Measurements from ENCODE around the gene TUT1.
"Not testable (repeated sequence)": the region's sequence is repeated elsewhere in the genome, so short reads cannot be mapped to it uniquely, and the experiment has no call there.

TUT1 gene

DNA sequence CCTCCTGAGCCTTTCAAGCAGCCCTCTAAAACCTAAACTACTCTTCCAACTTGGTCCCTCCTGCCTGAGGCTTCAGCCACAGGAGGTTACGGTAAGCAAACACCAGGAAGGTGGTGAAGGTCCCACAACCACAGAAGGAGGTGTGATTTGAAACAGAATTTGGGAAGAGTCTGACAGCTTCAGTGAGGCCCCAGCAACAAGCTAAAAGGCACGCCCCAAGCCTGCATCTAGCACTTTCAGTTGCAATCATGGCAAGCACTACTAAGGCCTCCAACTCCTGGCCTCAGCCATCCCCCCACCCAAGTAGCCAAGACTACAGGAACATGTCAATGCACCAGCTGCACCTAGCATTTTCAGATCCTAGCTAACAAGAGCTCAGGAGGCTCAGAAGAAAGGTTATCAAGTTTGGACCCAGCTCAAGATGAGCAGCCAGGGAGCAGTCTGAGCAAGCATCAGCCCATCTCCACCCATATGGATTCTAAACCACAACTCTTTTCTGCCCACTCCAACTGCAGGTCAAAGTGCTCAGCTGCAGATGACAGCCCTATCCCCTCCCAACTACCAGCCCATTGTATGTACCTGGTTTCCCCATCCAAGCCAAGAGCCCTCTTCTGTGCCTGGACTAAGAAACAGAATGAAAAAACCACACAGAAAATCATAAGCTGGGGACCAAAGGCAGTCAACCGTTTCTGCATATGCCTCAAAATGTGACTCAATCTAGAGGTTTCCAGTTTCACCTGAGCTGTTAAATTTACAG lies 34.3 kb downstream of the TUT1 start:
- DNase-seq (ENCODE audit: low read depth in 1 of 2, low spot score in 1 of 2) = no peak

DNA sequence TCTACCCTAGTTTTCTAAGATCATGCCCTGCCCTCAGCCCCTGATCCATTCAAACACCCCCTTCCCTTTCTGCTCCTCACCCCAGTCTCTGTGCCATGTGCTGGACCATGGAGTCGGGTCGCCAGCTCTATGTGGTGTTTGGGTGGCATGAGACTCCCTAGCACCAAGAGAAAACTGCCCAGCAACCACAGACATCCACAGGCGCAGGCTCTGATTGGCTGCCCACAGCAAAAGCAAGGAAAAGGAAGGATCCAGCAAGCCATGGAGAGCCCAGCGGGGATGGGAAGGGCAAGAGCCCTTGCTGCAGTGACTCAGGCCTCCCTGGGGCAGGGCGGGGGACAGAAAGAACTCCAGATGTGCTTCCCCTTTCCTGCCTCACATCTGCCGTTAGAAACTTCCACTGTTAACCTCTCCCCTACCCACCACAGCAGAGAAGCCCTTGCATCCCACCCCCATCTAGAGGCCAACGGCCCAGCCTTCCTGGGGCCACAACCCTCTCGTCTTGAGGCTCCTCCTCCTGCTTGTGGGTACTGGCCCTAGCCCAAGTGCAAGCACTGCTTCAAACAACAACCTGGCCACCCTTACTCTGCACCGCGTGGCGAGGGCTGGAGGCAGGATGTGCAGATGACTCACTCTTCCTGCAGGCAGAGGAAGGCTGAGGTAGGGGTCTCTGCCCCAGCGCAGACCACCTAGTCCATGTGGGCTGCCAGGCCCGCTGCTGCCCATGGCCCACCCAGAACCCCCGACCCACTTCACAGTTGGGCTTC lies 35.0 kb downstream of the TUT1 start:
- DNase-seq (ENCODE audit: low read depth in 1 of 2, low spot score in 1 of 2) = peak in 1 of 2 donors; percentile 78

GRCh38 chr11:62555464-62556107 lies 35.7 kb downstream of the TUT1 start:
- DNase-seq (ENCODE audit: low read depth in 1 of 2, low spot score in 1 of 2) = no peak

- DNase-seq (ENCODE audit: low read depth in 1 of 2, low spot score in 1 of 2) = no peak
These were observed 36.7 kb downstream of the TUT1 start for GRCh38 chr11:62554387-62555167.

GRCh38 chr11:62553839-62554361 lies 37.4 kb downstream of the TUT1 start:
- DNase-seq (ENCODE audit: low read depth in 1 of 2, low spot score in 1 of 2) = no peak

DNA sequence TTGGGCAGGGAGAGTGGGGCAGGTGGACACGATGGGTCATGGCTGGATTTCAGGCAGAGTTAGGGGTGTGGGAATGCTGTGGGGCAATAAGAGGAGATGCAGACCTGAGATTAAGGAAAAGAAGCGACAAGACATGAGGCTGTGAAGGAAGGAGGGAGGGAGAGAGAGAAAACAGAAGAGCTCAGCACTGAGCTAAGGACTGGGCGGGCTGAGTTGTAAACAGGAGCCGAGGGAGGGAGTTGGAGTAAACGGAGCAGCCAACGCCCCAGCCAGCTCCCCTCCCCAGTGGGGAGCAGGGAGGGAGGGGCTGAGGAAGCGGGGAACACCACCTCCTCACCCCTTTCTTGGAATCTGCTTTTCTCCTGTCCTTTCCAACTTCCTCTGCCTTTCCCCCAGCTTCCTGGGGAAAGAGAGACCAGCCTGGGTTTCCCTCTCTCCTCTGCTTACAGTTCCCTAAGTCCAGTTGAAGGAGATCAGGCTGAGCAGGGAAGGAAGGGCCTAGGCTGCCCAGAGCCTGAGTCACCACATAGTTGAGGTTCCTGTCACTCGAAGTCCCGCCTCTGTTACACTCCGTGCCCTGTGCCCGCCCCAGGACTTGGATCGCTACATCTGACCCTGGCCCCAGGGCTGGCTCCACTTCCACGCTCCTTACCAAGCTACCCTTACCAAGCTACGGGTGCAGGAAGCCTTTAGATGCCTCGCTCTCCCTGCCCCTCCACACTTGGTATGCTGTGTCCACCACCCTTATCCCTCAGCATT lies 38.1 kb downstream of the TUT1 start:
- no peak for DNase-seq (ENCODE audit: low read depth in 1 of 2, low spot score in 1 of 2)

DNA sequence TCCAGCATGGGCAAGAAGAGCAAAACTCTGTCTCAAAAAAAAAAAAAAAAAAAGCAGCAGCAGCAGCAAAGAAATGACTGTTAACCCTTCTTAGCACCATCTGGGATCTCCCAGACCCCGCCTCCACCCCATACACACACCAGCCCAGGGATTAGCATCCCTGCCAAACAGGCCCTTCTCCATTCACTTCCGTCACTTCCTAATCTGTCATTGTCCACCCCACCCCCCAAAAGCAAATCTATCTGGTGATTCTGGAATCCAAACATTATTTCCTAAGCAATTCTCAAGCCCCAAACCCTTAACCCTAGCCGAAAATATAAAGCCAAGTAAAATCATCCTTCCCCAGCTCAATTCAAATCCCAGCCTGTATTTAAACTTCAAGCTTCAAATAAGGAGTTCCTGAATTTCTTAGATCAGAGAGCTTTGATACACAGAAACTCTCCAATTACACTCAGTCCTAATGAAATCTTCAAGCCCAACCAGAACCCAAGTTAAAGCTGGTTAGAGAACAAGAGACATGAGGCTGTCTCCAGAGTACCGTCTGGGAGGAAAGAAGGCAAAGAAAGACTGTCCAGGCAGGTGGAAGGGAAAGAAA lies 38.7 kb downstream of the TUT1 start:
- DNase-seq (ENCODE audit: low read depth in 1 of 2, low spot score in 1 of 2) = no peak

DNA sequence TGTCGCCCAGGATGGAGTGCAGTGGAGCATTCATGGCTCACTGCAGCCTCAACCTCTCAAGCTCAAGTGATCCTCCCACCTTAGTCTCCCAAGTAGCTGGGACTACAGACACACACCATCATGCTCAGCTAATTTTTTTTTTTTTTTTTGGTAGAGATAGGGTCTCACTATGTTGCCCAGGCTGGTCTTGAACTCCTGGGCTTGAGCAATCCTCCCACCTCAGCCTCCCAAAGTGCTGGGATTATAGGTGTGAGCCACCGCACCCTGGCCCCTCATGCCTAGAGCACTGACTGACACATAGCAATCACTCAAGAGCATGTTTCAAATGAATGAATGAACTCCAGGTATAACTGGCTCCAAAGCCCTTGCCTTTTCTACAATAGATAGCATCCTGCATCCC lies 40.8 kb downstream of the TUT1 start:
- not testable (repeated sequence) for DNase-seq (ENCODE audit: low read depth in 1 of 2, low spot score in 1 of 2)

DNA sequence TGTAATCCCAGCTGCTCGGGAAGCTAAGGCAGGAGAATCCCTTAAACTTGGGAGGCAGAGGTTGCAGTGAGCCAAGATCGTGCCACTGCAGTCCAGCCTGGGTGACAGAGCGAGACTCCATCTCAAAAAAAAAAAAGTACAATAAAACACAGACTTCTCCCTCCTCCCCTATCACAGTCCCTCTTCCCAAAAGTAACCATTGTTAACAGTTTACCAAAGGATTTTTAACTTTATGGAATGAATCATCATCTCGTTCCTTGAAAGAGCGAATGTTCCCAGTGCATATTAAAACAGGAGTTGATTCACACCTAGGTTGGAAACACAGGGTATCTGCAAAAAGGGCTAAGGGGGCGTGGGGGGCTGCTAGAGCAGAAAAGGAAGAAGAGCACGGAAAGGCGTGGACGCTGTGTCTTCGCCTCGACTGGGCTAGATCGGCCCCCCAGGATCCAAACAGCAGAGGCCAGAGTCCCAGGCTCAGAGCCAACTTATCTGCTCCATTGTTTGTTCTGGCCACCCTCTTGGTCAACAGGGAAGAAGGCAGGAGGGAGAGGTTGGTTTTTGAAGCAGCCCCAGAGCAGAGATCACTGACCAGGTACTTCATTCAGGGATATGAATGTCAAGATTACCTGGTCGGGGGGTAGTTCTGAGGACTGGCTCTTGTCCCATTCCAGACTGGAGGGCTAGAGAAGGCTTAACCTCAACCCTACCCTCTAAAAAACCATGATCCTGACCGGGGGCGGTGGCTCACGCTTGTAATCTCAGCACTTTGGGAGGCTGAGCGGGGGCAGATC lies 42.6 kb downstream of the TUT1 start:
- DNase-seq (ENCODE audit: low read depth in 1 of 2, low spot score in 1 of 2) = no peak

- DNase-seq (ENCODE audit: low read depth in 1 of 2, low spot score in 1 of 2) = no peak
These were observed 43.5 kb downstream of the TUT1 start for GRCh38 chr11:62547691-62548281.

GRCh38 chr11:62546929-62547625 lies 44.2 kb downstream of the TUT1 start:
- no peak for DNase-seq (ENCODE audit: low read depth in 1 of 2, low spot score in 1 of 2)

DNA sequence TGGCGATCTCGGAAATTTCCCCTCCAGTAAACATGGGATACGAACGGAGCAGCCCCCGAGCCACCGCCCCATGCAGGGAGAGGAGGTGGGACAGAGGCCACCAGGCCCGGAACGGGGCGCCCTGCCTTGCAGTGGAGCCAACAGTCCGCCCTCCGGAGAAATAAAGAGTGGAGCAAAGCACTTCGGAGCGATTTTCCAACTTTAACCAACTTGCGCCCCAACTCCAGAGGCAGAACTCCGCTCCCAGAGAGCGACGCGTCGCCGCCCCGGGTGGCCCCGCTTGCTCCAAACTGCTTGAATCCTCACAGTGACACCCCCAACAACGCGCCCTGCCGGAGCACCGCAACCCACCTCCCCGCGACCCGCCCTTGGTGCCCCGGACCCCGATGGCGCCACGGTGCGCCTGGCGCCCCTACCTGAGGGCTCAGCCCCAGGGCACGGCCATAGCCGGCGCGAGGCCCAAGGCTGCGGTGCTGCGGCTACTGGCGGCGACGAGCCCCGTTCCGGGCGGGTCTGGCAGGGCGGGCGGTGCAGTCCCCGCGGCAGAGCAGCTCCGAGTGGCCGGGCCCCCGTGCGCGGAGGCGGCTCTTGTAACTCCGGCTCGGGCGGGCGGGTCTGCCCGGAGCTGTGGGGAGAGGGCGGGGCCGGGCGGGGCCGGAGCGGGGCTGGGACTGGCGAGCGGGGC lies 44.9 kb downstream of the TUT1 start, which contains the start of gene AHNAK:
TSS of gene AHNAK (minus strand) at position 563 of the 685 bp plus-strand sequence. CDS start 10,708 bp downstream, outside the sequence.
- DNase-seq (ENCODE audit: low read depth in 1 of 2, low spot score in 1 of 2) = peak in 1 of 2 donors; percentile 53

DNA sequence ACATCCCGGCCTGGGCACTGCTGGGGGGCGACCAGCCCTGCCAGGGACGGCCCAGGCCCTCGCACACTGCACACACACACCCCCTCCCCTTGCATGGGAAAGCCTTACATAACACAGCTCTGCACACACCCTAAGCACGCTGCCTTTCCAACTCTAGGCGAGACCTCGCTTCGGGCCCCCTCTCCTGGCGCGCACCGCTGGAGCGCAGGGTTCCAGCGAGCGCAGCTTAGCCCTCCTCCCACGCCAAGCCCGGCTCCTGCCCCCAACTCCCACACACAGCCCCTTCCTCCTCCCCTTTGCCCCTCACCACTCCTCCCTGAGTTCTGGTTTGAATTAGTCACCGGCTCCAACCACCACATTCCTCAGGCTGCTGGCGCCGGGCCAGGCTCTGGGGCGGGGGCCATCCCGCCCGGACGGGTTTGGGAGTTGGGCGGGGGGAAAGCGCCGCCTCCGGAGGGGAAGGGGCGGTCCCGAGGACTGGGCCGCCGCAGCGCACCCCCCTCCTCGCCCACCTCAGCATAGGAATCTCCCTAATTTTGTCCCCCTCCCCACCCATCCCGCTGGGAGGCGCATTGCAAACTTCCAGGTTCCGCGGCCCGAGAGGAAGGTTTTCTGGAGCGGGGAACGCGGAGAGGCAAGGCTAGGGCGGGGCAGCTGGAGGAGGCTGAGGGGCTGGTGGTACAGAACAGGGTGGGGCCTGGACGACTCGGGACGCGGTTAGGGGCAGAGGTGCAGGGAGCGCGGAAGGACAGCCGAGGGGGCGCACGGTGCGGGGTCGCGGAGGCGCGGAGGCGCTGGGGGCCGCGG lies 45.7 kb downstream of the TUT1 start:
- DNase-seq (ENCODE audit: low read depth in 1 of 2, low spot score in 1 of 2) = peak in 1 of 2 donors; percentile 55

DNA sequence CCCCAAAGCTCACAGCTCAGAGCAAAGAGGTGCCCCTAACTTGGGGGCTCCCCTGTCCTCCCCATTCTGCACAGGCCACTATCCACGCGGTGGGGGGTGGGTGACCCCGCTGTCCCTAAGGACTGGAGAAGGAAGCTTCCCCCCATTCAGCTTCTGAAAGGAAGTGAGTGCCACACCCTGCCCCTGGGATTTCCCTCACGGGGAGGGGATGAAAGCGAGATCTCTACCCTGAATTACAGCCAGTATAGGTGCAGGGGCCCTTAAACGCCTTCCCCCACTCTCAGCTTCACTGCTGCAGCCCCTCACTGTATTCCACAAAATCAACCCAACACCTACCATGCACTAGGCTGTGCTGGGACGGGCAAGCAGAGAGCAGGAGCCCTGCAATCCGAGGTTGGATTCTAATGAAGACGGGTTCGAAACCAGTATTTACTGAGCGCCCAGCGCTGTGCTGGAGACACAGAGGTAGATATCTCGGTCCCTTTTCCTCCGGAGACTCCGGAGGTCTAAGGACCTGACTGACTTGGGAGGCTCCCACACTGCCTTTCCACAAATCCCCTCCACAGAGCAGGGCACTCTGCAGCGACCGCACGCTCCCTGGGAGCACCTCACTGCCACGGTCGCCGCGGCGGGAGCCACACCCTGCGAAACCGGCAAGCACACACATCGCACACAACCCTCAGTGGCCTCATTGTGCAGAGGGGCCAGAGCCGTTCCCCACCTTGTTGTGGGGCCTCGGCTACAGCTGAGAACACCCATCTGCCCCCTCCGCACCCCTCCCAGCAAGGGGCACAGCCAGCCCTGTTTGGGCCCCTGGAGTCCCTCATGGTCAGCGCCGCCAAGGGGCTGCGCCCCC lies 46.5 kb downstream of the TUT1 start:
- DNase-seq (ENCODE audit: low read depth in 1 of 2, low spot score in 1 of 2) = no peak

DNA sequence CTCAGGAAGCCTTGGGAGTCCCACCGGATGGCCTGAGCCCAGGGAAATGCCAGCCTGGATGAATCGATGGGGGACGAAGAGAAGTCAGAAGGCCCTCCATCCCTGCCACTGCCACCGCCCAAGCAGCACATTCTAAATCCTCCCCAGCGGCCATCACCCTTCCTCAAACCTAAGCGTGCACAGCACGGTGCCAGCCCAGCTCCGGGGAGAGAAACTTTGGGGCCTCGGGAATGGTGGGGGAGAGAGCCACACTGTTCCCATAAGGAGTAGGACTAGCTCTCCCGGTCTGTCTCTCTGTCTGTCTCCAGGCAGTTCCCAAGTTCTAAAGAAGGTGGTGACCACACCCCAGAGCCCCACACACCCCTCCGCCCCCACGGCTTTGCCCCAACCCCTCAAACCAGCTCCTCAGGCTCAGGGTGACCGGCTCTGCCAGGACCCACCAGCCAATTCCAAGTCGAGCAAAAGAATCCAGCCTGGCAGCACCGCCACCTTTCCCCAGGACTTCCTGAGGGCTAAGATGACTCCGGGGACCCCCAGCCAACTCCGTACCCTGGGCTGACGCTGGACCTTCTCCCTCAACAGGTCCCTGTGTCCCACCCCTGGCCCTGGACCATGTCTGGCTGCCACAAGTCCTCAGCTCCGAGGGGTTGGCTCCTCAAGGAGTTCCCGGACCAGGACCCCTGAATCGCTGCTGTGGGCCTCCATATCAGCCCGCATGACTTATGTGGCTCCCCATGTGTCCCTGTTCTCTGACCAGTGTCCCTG lies 47.5 kb downstream of the TUT1 start:
- DNase-seq (ENCODE audit: low read depth in 1 of 2, low spot score in 1 of 2) = no peak
